HUES48 (cell line): ENCODE data around the gene MICALL1.
A peak's percentile ranks its signal among the peaks of the same experiment; 100 is the strongest.

Experiments
- H3K27ac ChIP-seq: one replicate; pipeline ENCODE4 v1.7.0; 2013; ENCODE audit warnings: low read depth, low read length, inconsistent platforms
- H3K27me3 ChIP-seq: 2 replicates; pipeline ENCODE4 v1.6.1; 2013; ENCODE audit warnings: mild to moderate bottlenecking, low read length; ENCODE audit not compliant: control insufficient read depth, insufficient read depth
- H3K36me3 ChIP-seq: 2 replicates; pipeline ENCODE4 v1.6.1; 2013; ENCODE audit warnings: low read length; ENCODE audit not compliant: control insufficient read depth, insufficient read depth
- H3K4me1 ChIP-seq: 2 replicates; pipeline ENCODE4 v1.6.1; 2013; ENCODE audit warnings: mild to moderate bottlenecking, low read length; ENCODE audit not compliant: control insufficient read depth, insufficient read depth
- H3K4me3 ChIP-seq: 2 replicates; pipeline ENCODE4 v1.5.1; 2013; ENCODE audit warnings: mild to moderate bottlenecking, low read depth, low read length
- H3K9ac ChIP-seq: 2 replicates; pipeline ENCODE4 v1.6.1; 2013; ENCODE audit warnings: mild to moderate bottlenecking, low read depth, low read length, moderate library complexity
- H3K9me3 ChIP-seq: 2 replicates; pipeline ENCODE4 v1.6.1; 2013; ENCODE audit warnings: low read length; ENCODE audit not compliant: control insufficient read depth, insufficient read depth

The MICALL1 gene

DNA sequence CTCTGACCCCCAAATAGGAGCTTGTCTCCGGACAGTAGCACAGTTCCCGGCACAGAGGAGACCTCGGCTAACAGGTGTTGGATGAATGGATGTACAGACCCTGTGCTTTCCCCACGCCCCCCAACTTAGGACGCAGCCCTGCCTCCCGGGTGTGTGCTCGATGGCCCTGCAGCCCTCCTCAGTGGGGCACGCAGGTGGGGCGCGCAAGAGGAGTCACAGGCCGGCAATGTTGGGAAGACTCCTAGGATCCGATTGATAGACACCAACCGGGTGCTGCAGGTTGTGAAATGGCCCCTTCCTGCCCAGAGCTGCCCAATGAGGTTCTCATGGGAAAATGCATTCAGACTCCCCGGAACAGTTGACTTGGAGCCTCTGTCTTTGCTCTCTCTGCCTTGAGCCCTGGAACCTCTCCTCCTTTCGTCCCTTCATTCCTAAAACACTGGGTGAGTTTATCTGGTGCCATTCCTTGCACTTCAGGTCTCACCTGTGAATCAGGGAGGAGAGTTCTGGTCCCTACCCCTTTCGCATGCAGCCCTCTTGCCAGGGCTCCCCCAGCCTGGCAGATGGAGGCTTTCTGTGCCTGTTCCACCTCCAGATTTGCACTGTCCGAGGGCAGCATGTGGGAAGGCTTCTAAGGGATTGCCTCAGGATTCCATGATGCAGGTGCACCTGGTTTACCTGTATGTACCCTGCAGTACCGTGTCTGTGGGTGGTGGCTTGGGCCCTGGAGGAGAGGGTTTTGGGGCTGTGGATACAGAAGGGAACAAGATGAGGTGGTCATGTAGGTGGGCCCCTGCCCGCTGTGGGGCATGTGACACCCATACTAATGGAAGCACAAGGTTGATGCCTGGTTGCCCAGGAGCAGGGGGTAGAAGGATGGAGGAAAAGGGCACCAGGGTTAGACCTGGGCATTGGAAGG is 1.2 kb downstream of the MICALL1 start:
- Histone ChIP-seq H3K27ac (no peak overlapping the region), H3K9me3 (no peaks in the 10 kb centered on the region), H3K9ac (0 out of 2 replicates have a peak overlapping the region, but pooled peaks have one; percentile 24), H3K4me1 (peaks cover 38% of the 10 kb centered on the region), H3K4me3 (peak overlapping the region; percentile 72), H3K36me3 (peaks cover 1% of the 10 kb centered on the region; the same call in 1 of the 2 replicates), H3K27me3 (no peaks in the 10 kb centered on the region)

DNA sequence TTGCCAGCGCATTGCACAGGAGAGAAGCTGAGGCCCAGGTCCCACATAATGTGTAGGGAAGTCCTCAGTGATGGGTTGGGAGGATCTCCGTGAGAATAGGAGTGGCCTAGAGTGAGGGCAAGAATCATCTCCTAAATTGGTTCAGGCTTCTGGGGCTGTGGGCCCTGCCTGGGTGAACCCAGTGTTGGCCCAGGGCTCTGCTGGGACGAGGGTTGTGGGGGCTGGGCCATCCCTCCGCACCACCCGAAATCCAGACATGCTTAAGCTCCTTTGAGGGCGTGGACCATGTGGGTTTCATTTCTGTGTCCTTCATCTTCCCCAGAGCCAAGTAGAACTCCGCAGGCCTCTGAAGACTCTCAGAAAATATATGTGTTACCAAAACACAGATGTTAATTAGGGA is 3.7 kb downstream of the MICALL1 start:
- H3K36me3 ChIP-seq: peaks cover 12% of the 10 kb centered on the region
- no peaks in the 10 kb centered on the region for H3K9me3 ChIP-seq
- no peak overlapping the region for H3K9ac ChIP-seq
- H3K27me3 ChIP-seq: no peaks in the 10 kb centered on the region
- no peak overlapping the region for H3K4me3 ChIP-seq
- H3K27ac ChIP-seq: no peak overlapping the region
- peaks cover 37% of the 10 kb centered on the region for H3K4me1 ChIP-seq

GRCh38 chr22:37910890-37911672 is 5.0 kb downstream of the MICALL1 start:
- H3K27me3 ChIP-seq: no peaks in the 10 kb centered on the region
- peaks cover 29% of the 10 kb centered on the region for H3K4me1 ChIP-seq
- peak overlapping the region; percentile 53 for H3K27ac ChIP-seq
- peaks cover 20% of the 10 kb centered on the region for H3K36me3 ChIP-seq
- H3K9me3 ChIP-seq: no peaks in the 10 kb centered on the region
- H3K9ac ChIP-seq: no peak overlapping the region
- H3K4me3 ChIP-seq: no peak overlapping the region

DNA sequence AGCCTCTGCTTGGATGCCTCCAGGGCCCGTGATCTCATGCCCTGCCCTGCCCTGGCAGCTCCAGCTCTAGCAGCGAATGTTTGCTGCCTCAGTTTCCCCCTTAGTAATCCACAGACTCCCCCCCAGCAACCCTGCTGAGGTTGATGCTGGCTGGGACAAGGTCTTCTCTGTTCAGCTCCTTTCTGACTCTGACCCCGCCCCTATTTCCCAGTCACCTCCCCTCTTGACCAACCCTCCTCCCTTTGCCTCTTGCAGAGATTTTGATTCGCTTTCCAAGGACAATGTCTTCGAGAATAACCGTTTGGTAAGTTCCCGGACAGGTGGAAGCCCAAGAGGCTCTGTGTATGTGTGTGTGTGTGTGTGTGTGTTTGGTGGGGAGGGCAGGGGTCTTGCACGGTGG is 5.6 kb downstream of the MICALL1 start:
- no peaks in the 10 kb centered on the region for H3K9me3 ChIP-seq
- peak overlapping the region; percentile 53 for H3K27ac ChIP-seq
- no peak overlapping the region for H3K4me3 ChIP-seq
- H3K4me1 ChIP-seq: peaks cover 29% of the 10 kb centered on the region
- H3K27me3 ChIP-seq: no peaks in the 10 kb centered on the region
- H3K36me3 ChIP-seq: peaks cover 25% of the 10 kb centered on the region
- no peak overlapping the region for H3K9ac ChIP-seq

GRCh38 chr22:37912171-37912570 is 6.1 kb downstream of the MICALL1 start:
- Histone ChIP-seq H3K27me3 (no peaks in the 10 kb centered on the region), H3K9ac (no peak overlapping the region), H3K36me3 (peaks cover 26% of the 10 kb centered on the region), H3K27ac (no peak overlapping the region), H3K9me3 (no peaks in the 10 kb centered on the region), H3K4me3 (no peak overlapping the region), H3K4me1 (peaks cover 25% of the 10 kb centered on the region)

GRCh38 chr22:37913233-37913721 is 7.2 kb downstream of the MICALL1 start:
- Histone ChIP-seq H3K27me3 (no peaks in the 10 kb centered on the region), H3K4me3 (no peak overlapping the region), H3K36me3 (peaks cover 37% of the 10 kb centered on the region), H3K9me3 (no peaks in the 10 kb centered on the region), H3K27ac (no peak overlapping the region), H3K4me1 (peaks cover 24% of the 10 kb centered on the region), H3K9ac (no peak overlapping the region)

GRCh38 chr22:37916311-37916710 is 10.2 kb downstream of the MICALL1 start:
- Histone ChIP-seq H3K36me3 (peaks cover 52% of the 10 kb centered on the region), H3K27me3 (no peaks in the 10 kb centered on the region), H3K4me3 (no peak overlapping the region), H3K27ac (no peak overlapping the region), H3K9ac (no peak overlapping the region), H3K9me3 (no peaks in the 10 kb centered on the region), H3K4me1 (peaks cover 7% of the 10 kb centered on the region)

DNA sequence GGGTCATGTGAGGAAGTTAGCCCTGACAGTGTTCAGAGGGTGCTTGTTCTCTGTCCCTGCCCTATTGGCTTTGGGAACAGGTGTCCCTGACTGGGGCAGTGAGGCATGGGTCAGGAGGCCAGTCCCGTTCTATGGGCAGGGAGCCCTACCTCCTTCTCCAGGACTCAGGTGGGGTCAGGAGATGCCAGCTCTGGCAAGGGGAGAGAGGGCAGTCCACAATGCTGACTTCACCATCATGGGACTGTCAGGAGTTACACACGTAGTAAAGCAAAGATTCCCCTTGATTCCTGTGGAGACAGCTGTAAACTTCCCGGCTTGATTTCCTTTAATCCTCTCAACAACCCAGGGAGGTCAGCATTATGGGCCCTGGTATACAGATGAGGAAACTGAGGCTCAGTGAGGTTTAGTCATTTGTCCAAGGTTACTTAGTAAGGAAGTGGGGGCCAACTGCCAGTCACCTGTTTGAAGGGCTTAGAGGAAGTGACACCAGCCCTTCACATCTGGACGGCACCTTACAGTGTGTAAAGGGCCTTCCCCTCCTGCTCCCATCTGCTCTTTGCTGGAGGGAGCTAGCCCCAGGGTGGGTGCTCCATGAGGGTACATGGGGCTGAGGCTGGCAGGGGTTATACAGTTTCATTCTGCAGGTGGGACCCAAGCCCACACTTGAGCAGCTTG is 11.9 kb downstream of the MICALL1 start:
- H3K9ac ChIP-seq: no peak overlapping the region
- H3K4me3 ChIP-seq: no peak overlapping the region
- no peaks in the 10 kb centered on the region for H3K27me3 ChIP-seq
- no peak overlapping the region for H3K27ac ChIP-seq
- no peaks in the 10 kb centered on the region for H3K4me1 ChIP-seq
- H3K9me3 ChIP-seq: no peaks in the 10 kb centered on the region
- peaks cover 49% of the 10 kb centered on the region for H3K36me3 ChIP-seq

GRCh38 chr22:37918580-37919270 is 12.6 kb downstream of the MICALL1 start:
- peaks cover 45% of the 10 kb centered on the region for H3K36me3 ChIP-seq
- H3K27ac ChIP-seq: no peak overlapping the region
- no peaks in the 10 kb centered on the region for H3K9me3 ChIP-seq
- H3K9ac ChIP-seq: no peak overlapping the region
- H3K27me3 ChIP-seq: no peaks in the 10 kb centered on the region
- no peak overlapping the region for H3K4me3 ChIP-seq
- no peaks in the 10 kb centered on the region for H3K4me1 ChIP-seq

DNA sequence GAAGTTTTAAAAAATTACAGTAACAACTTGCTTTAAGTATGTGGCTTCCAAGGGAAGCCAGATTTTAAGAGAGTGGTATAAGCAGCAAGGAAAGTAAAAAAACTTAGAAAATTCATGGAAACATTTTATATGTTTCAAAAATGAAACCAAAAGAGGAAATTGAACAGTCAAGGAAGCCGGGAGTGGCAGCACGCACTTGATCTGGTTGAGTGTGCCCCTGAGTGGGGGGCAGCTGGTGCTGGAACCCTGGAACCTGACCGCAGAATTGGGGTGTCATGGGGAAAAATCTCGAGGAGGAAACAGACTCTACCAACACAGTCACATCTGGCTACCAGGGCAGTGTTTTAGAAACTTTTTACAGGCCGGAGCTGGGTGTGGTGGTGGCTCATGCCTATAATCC is 14.0 kb downstream of the MICALL1 start:
- Histone ChIP-seq H3K27ac (no peak overlapping the region), H3K4me3 (no peak overlapping the region), H3K36me3 (peaks cover 46% of the 10 kb centered on the region), H3K27me3 (no peaks in the 10 kb centered on the region), H3K9ac (no peak overlapping the region), H3K4me1 (no peaks in the 10 kb centered on the region), H3K9me3 (no peaks in the 10 kb centered on the region)
